HG03108 (cell line): ENCODE data around the gene SETD3.

Experiments
- ATAC-seq: cut with Tn5 transposase; IDR thresholded peaks from one replicate; pipeline ENCODE4 v1.9.1; 2021; ENCODE audit warnings: moderate library complexity; ENCODE audit not compliant: unreplicated experiment

Gene SETD3

GRCh38 chr14:99502989-99503421 is 22.3 kb upstream of the SETD3 start:
- no peak for ATAC-seq

- ATAC-seq, result no peak
Measured at GRCh38 chr14:99497894-99498293, 17.2 kb upstream of the SETD3 start.

GRCh38 chr14:99497341-99497740 is 16.7 kb upstream of the SETD3 start:
- no peak for ATAC-seq

GRCh38 chr14:99484106-99484505 is 3.4 kb upstream of the SETD3 start:
- ATAC-seq, result no peak

- no peak for ATAC-seq
Measured at GRCh38 chr14:99481745-99482099, 1.1 kb upstream of the SETD3 start.

GRCh38 chr14:99480917-99481744 is 472 bp upstream of the SETD3 start, which contains the start of gene CCNK:
TSS of gene CCNK (plus strand) at chr14:99481409. CDS start at chr14:99492678, 11,269 bp downstream.
- ATAC-seq, result peak; percentile 88

GRCh38 chr14:99479160-99479905 is 1.3 kb downstream of the SETD3 start:
- ATAC-seq, result no peak

- no peak for ATAC-seq
Measured at GRCh38 chr14:99478128-99478527, 2.5 kb downstream of the SETD3 start.

- no peak for ATAC-seq
Measured at GRCh38 chr14:99476864-99477263, 3.8 kb downstream of the SETD3 start.

GRCh38 chr14:99475660-99476059 is 5.0 kb downstream of the SETD3 start:
- ATAC-seq, result no peak

- ATAC-seq, result no peak
Measured at GRCh38 chr14:99475179-99475578, 5.5 kb downstream of the SETD3 start.

GRCh38 chr14:99473458-99473857 is 7.2 kb downstream of the SETD3 start:
- ATAC-seq, result no peak

GRCh38 chr14:99472937-99473336 is 7.7 kb downstream of the SETD3 start:
- ATAC-seq, result no peak

- no peak for ATAC-seq
Measured at GRCh38 chr14:99471731-99472130, 8.9 kb downstream of the SETD3 start.

GRCh38 chr14:99468836-99469592 is 11.6 kb downstream of the SETD3 start:
- ATAC-seq, result no peak

GRCh38 chr14:99468081-99468480 is 12.6 kb downstream of the SETD3 start:
- ATAC-seq, result no peak

GRCh38 chr14:99467336-99468078 is 13.2 kb downstream of the SETD3 start:
- no peak for ATAC-seq

- no peak for ATAC-seq
Measured at GRCh38 chr14:99466758-99467157, 13.9 kb downstream of the SETD3 start.

- no peak for ATAC-seq
Measured at GRCh38 chr14:99465288-99465687, 15.4 kb downstream of the SETD3 start.

- no peak for ATAC-seq
Measured at GRCh38 chr14:99463974-99464373, 16.7 kb downstream of the SETD3 start.

GRCh38 chr14:99462210-99462609 is 18.4 kb downstream of the SETD3 start:
- ATAC-seq, result no peak
